ENCODE measurements around the gene UFSP2.

GRCh38 chr4:185359767-185360446 lies 65.9 kb downstream of the UFSP2 start:
- TF ChIP-seq CTCF (IDR thresholded peaks at IDR 0.05; ENCODE audit: low read depth, low read length, poor library complexity, severe bottlenecking) (no peak), EZH2phosphoT487 (IDR thresholded peaks at IDR 0.05; ENCODE audit: borderline replicate concordance, low read length) (no peak)
